KMS-11 (cell line): ENCODE data around the gene RAB5B.

Experiments used
- H2AFZ ChIP-seq: fragments of 200-600 bp; sonication (generic); 2 replicates; pipeline ENCODE4 v1.6.1; 2016; ENCODE audit warnings: antibody characterized with exemption, mixed run types, low read depth
- H3K27ac ChIP-seq: fragments of 200-600 bp; sonication (generic); 2 replicates; pipeline ENCODE4 v1.6.1; 2016; ENCODE audit warnings: mild to moderate bottlenecking, mixed run types
- H3K27me3 ChIP-seq: fragments of 200-600 bp; sonication (generic); 2 replicates; pipeline ENCODE4 v1.6.1; 2017; ENCODE audit warnings: mild to moderate bottlenecking, low read depth, mixed run types, moderate library complexity; ENCODE audit not compliant: insufficient read depth
- H3K36me3 ChIP-seq: fragments of 200-600 bp; sonication (generic); 2 replicates; pipeline ENCODE4 v1.6.1; 2017; ENCODE audit warnings: mild to moderate bottlenecking, mixed run types; ENCODE audit not compliant: insufficient read depth
- H3K4me1 ChIP-seq: fragments of 200-600 bp; sonication (generic); 2 replicates; pipeline ENCODE4 v1.6.1; 2016; ENCODE audit warnings: mild to moderate bottlenecking, low read depth, mixed run types; ENCODE audit not compliant: poor library complexity, severe bottlenecking
- H3K4me2 ChIP-seq: fragments of 200-600 bp; sonication (generic); 2 replicates; pipeline ENCODE4 v1.7.0; 2016; ENCODE audit warnings: mild to moderate bottlenecking, mixed run types
- H3K4me3 ChIP-seq: fragments of 200-600 bp; sonication (generic); IDR thresholded peaks from 2 replicates; pipeline ENCODE4 v1.6.1; 2017; ENCODE audit warnings: low read depth, low read length, mixed read lengths; ENCODE audit not compliant: insufficient read depth
- H3K79me2 ChIP-seq: fragments of 200-600 bp; sonication (generic); 2 replicates; pipeline ENCODE4 v1.6.1; 2016; ENCODE audit warnings: low read depth, mixed run types; ENCODE audit not compliant: insufficient read depth
- H3K9ac ChIP-seq: fragments of 200-600 bp; sonication (generic); 2 replicates; pipeline ENCODE4 v1.6.1; 2016; ENCODE audit warnings: mild to moderate bottlenecking, mixed run types
- H4K20me1 ChIP-seq: fragments of 200-600 bp; sonication (generic); 2 replicates; pipeline ENCODE4 v1.6.1; 2016; ENCODE audit warnings: mild to moderate bottlenecking, mixed run types; ENCODE audit not compliant: insufficient read depth
- TF ChIP-seq, protein P1 (sequence below): fragments of 200-600 bp; sonication (generic); conservative IDR thresholded peaks from 2 replicates; pipeline ENCODE4 v1.6.1; 2017; ENCODE audit warnings: low read depth, mild to moderate bottlenecking, antibody characterized with exemption, low read length, moderate library complexity, mixed read lengths

RAB5B gene, protein sequence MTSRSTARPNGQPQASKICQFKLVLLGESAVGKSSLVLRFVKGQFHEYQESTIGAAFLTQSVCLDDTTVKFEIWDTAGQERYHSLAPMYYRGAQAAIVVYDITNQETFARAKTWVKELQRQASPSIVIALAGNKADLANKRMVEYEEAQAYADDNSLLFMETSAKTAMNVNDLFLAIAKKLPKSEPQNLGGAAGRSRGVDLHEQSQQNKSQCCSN

GRCh38 chr12:55973599-55974307, at the start of gene RAB5B:
RAB5B (plus strand) TSS chr12:55974078; CDS start chr12:55986961, 12,883 bp downstream.
- Histone ChIP-seq H4K20me1 (no peaks in the 10 kb centered on the region), H3K9ac (peak within 1 kb of the TSS; percentile 52), H3K79me2 (peaks cover 37% of the 10 kb centered on the region)

GRCh38 chr12:55925371-55925770, 48.5 kb upstream of the RAB5B start:
- Histone ChIP-seq H3K36me3 (no peaks in the 10 kb centered on the region), H3K4me2 (peak overlapping the region; percentile 80), H3K4me3 (no peak overlapping the region), H3K4me1 (peaks cover 42% of the 10 kb centered on the region), H3K9ac (no peak overlapping the region), H3K27ac (peak overlapping the region; percentile 93; the same call in 1 of the 2 replicates), H3K79me2 (peaks cover 61% of the 10 kb centered on the region), H4K20me1 (no peaks in the 10 kb centered on the region), H2AFZ (no peak overlapping the region), H3K27me3 (no peaks in the 10 kb centered on the region)
- TF ChIP-seq, protein P1, sequence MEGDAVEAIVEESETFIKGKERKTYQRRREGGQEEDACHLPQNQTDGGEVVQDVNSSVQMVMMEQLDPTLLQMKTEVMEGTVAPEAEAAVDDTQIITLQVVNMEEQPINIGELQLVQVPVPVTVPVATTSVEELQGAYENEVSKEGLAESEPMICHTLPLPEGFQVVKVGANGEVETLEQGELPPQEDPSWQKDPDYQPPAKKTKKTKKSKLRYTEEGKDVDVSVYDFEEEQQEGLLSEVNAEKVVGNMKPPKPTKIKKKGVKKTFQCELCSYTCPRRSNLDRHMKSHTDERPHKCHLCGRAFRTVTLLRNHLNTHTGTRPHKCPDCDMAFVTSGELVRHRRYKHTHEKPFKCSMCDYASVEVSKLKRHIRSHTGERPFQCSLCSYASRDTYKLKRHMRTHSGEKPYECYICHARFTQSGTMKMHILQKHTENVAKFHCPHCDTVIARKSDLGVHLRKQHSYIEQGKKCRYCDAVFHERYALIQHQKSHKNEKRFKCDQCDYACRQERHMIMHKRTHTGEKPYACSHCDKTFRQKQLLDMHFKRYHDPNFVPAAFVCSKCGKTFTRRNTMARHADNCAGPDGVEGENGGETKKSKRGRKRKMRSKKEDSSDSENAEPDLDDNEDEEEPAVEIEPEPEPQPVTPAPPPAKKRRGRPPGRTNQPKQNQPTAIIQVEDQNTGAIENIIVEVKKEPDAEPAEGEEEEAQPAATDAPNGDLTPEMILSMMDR = no peak

More at GRCh38 chr12:55973599-55974307, at the start of gene RAB5B:
- Histone ChIP-seq H3K27me3 (no peaks in the 10 kb centered on the region), H3K4me2 (peak within 1 kb of the TSS; percentile 70), H3K4me3 (peak within 1 kb of the TSS; percentile 79), H3K36me3 (no peaks in the 10 kb centered on the region), H3K4me1 (peaks cover 20% of the 10 kb centered on the region), H3K27ac (peak within 1 kb of the TSS; percentile 35), H2AFZ (peak within 1 kb of the TSS; percentile 75)
- TF ChIP-seq, protein P1 = peak; percentile 88

DNA sequence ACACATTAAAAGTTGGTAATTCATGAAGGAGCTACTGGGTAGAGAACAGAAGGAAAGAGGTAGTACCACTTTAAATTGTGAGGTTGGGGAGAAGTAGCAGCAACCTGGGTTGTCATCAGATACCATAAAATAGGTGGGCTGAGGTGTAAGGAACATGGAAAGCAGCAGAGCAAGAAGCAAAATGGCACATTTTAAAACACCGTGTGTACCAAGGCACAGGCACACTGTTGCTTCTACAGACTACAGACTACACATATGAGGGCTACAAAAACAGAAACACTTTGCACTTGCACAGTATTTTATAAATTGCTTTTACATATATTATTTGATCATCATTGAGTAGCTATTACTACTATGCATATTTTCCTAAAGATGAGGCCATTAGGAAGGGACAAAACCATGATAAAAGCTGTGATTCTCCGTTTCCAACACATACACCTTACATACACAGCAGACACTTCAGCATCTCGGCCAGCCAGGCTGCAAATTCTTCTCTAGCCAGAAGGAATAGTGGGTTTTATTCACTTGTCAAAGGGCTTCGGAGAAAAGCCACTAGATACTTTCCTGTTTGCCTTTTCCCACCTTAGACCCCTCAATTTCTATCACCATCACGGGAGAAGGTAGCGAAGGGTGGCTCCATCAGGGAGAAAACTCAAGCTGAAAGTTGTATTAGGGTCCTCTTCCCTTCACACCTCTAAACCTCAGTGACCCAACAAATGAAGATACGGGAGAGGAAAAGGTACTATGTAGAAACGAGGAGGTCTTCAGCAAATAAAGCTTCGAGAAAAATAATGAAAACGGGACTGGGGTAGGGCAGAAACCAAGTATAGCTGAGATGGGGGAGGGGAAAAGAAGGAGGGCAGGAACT, 47.8 kb upstream of the RAB5B start:
- Histone ChIP-seq H3K36me3 (no peaks in the 10 kb centered on the region), H4K20me1 (no peaks in the 10 kb centered on the region), H3K79me2 (peaks cover 53% of the 10 kb centered on the region), H3K9ac (peak overlapping the region; percentile 85), H3K4me1 (peaks cover 49% of the 10 kb centered on the region), H3K4me3 (no peak overlapping the region), H2AFZ (peak overlapping the region; percentile 38), H3K27me3 (no peaks in the 10 kb centered on the region), H3K27ac (peak overlapping the region; percentile 93), H3K4me2 (peak overlapping the region; percentile 80)
- TF ChIP-seq, protein P1 = no peak

DNA sequence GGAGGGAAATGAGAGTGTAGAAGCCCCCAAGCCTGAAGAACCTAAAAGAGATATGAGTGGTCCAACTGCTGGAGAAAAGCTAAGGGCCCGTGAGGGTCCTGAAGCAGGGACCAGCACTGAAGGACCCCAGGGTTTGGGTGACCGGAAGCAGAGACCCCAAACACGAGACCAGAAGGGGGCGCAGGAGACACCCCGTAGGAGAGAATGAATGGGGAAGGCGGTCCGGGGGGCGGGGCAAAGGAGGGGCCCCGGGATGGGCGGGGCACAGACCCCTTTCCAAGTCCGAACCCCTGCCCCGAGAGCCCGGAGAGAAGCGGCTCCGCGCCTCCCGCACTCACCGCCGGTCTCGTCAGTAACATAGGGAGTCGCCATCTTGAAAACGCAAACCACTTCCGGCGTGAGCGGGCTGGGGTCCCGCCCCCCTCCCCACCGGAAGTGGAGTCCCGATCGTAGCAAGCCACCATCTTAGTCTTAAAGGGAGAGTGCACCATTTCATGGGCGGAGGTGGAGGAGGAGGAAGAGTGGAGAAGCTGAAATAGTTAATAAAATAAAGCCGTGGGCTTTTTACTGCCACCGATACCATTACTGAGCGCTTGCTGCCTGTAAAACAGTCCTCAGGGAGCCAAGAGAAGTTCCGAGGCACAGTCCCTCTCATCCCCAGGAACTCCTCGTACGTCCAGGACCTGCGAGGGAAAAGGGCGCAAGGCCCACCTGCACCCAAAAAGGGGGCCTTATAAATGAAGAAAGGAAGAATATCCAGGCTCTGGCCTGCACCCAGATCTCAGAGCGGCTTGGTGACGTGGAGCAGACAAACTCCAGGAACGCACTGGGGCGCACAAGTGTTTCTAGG, 46.9 kb upstream of the RAB5B start:
- H3K79me2 ChIP-seq = peaks cover 45% of the 10 kb centered on the region
- peak overlapping the region; percentile 93 for H3K27ac ChIP-seq
- no peaks in the 10 kb centered on the region for H4K20me1 ChIP-seq
- H2AFZ ChIP-seq = peak overlapping the region; percentile 38
- TF ChIP-seq, protein P1 = peak; percentile 100
- H3K4me1 ChIP-seq = peaks cover 55% of the 10 kb centered on the region
- H3K4me2 ChIP-seq = peak overlapping the region; percentile 80
- H3K4me3 ChIP-seq = no peak overlapping the region
- no peaks in the 10 kb centered on the region for H3K36me3 ChIP-seq
- peak overlapping the region; percentile 85 for H3K9ac ChIP-seq
- H3K27me3 ChIP-seq = no peaks in the 10 kb centered on the region
